Measurements from ENCODE around the gene SNX4.

SNX4 gene

DNA sequence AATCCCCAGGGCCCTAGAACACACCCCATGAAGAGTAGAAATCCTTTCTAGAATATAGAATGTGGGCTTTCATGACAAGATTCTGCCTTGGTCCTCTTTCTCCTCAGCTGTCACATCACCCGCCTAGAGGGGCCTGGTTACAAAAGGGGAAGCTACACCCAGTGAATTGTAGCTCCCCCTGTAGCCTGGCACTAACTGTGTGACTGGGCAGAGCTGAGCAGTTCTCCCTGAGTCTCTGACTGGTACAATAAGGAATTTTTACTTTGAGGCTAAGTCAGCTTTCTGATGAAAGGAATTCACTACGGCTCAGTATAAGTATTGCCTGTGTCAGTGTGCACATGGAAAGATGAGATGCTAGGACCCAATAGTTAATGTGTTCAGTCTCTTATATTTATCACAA, 116.2 kb downstream of the SNX4 start:
- peak in 7 of 51 donors; percentile 1 to 22 (median 4) for DNase-seq

DNA sequence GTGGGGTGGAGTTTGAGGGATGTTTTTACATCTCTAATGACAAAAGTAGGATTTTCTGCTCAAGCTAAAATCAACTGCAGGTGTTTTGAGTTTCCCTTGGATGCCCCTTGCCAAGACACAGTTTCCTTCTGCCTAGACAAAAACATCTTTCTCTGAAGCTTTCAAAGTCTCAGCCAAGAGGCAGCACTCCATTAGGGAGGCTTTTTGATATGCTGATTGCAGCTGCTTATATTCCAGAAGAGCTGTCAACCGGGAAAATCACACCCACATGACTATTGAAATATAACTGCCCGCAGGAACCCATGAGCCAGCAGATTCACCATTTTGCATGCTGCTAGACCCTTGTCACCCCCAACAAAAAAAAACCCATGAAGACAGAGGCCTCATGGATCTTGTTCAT, 117.4 kb downstream of the SNX4 start:
- DNase-seq, result no peak

DNA sequence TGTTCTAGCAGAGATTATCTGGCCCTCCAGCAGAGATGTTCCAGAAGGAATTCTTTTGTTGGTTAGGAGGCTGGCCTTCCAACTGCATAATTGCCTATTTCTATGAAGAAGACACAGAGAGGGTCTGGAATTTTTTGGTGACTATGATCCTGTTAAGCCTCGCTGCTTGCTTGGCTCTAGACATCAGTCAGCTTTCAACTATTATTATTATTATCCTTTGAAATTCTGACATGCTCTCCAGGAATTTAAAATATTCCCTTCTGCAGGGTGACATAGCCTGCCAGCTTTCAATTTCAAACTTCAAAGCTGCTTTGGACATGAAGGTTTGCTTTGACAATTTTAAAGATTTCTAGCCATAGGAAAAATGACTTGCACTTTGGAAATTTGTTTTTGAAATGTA, 118.6 kb downstream of the SNX4 start:
- DNase-seq, result no peak

DNA sequence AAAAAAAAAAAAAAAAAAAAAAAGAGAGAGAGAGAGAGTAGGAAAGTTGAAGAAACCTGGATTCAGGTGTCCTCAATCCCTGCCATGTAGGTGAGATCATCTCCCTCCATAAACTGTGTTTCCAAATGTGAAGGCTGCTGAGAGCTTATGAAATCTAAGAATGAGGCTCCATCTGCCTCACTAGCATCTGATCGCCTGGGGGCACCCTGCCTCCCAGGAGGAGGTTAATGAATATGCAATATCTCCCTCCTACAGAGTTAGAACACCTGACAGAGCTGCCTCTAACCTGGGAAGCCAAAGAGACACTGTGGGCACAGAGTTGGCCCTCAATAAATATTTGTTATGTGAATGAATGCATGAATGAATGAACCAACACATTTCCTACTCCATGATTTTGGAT, 121.0 kb downstream of the SNX4 start:
- DNase-seq, result no peak

Measured in hypothalamus (tissue), 51 donors.